ENCODE measurements around the gene HSBP1L1.

The HSBP1L1 gene

DNA sequence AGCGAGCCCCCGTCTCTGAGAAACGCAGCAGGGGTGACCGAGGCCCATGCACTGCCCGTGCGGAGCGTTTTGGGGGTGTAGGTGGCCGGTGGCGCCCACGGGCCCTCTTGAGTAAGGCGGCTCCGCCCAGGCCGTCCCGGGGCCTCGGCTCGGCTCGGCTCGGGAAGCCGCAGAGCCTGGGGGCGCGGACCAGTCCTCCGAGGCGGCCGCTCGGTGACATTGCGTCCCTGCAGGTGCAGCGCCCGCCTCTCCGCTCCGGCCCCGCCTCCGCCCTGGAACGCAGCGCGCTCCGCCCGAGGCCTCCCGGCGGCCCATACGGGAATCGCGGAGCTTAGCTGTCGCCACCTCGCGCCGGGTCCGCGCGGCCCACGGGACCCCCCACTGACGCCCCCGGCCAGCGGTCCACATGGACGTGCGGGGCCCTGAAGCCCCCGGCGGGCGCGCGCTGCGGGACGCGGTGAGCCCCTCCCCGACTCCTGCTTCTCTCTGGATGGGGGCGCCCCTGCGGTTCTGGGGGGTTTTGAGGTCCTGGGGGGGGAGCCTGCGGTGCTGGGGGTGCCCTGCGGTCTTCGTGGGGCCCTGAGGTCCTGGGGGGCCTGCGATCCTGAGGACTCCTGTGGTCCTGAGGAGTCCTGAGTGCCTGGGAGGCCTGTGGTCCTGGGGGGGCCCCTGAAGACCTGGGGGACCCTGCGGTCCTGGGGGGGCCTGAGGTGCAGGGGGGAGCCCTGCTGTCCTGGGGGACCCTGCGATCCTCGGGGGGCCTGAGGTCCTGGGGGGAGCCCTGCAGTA lies at the start of gene HSBP1L1:
TSS of gene HSBP1L1 (plus strand) at position 314 of the 789 bp plus-strand sequence. CDS start at position 407, 93 bp downstream.
- peak; percentile 19 for DNase-seq

- DNase-seq: no peak
These were observed 49.0 kb upstream of the HSBP1L1 start for GRCh38 chr18:79915161-79916127.

GRCh38 chr18:79916128-79916494 lies 48.3 kb upstream of the HSBP1L1 start:
- no peak for DNase-seq

- DNase-seq: no peak
These were observed 47.8 kb upstream of the HSBP1L1 start for GRCh38 chr18:79916546-79917168.

- DNase-seq: no peak
These were observed 47.1 kb upstream of the HSBP1L1 start for GRCh38 chr18:79917169-79917852.

DNA sequence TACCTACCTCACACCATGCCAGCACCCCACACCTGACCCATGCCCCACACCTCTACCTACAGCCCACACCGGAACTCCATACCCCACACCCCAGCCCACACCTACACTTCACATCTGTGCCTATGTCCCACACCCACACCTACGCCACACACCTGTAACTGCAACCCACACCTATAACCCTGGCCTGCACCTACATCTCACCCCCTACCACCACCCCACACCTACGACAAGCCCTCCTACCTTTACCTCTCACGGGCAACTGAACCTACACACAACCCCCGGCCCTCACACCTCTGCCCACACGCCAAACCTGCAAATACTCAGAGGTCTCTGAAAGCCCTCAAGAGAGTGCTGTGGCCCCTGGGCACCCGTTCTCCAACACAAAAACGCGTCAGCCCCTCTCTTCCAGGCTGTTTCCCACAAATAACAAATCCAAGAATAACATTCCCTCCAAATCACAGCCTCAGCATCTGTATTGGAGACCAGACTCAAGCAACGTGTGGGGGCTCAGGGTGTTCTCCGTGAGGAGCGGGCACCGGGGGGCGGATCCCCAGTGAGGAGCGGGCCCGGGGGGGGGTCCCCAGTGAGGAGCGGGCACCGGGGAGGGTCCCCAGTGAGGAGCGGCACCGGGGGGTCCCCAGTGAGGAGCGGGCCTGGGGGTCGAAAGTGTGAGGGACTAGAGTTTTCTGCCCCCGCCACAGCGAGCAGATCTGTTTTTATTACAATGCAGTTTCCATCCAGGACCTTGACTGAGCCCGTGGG lies 46.4 kb upstream of the HSBP1L1 start:
- DNase-seq: no peak

DNA sequence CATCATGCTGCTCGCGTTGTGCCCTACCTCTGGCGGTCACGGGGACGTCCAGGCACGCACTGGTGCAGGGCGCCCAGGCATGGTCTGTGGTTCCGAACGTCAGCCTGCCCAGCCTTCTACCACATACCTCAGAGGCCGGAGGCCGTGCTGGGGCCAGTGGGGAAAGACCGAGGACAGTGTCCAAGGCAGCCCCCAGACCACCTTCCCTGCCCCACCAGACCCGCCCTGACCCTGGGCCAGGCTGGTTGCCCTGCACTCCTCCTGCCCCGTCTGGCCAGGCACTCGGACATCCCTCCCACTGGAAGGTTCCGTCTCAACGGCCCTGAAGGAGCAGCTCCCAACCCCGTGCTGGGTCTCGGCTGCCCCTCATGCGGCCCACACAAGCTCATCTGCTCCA lies 45.8 kb upstream of the HSBP1L1 start:
- no peak for DNase-seq

GRCh38 chr18:79919089-79919488 lies 45.4 kb upstream of the HSBP1L1 start:
- no peak for DNase-seq

DNA sequence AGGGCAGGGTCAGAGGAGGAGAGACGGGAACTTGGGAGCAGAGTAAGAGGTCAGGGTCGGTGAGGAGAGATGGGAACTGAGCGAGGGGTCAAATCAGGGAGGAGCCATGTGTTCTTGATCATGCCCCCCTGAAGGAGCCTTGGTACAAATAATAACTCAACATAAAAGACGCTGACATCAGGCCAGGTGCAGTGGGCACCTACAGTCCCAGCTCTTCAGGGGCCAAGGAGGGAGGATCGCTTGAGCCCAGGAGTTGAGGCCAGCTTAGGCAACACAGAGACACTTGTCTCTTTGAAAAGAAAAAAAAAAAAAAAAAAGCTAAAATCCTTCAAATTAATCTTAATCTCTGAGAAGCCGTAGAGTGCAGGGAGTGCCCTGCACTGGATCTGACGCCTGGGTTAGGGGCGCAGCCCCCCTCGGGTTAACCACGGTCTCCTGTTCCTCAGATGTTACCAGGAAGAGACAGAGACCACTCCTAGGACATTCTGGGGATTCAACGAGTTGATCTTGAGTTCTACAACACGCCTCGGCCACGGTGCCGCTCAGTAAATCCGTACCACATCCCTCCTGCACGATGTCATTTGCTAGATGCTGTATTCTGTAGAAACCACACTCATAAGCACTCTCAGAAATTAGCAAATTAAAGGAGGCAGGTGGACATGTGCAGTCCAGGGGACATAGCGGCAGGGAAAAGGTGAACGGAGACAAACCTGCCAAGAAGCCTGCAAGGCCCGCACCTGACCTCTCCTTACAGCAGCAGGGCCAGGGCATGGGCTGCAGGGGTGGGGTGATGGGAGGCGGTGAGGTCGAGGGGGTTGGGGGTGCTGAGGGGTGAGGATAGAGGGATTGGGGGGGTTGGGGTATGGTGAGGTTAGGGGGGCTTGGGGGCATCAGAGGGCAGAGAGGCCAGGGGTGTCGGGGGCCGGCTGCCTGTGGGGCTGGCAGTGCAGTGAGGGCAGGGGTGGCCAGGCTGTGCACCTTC lies 42.2 kb upstream of the HSBP1L1 start:
- no peak for DNase-seq

DNA sequence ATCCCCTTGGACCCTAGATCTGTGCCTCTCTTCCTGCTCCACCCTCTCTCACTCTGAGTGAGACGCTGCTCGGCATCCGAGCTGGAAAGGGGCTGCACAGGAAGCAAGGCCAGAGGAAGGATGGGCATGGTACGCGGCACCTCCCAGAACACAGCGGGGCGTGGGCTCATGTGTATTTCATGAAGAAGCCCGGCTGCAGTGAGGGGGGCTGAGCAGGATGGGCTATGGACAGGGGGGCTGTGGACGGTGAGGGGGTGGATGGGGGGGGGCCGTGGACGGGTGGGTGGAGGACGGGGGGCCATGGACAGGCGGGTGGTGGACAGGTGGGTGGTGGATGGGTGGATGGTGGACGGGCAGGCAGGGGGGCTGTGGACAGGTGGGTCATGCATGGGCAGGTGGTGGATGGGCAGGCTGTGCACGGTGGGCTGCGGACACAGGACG lies 41.5 kb upstream of the HSBP1L1 start:
- DNase-seq: no peak

DNA sequence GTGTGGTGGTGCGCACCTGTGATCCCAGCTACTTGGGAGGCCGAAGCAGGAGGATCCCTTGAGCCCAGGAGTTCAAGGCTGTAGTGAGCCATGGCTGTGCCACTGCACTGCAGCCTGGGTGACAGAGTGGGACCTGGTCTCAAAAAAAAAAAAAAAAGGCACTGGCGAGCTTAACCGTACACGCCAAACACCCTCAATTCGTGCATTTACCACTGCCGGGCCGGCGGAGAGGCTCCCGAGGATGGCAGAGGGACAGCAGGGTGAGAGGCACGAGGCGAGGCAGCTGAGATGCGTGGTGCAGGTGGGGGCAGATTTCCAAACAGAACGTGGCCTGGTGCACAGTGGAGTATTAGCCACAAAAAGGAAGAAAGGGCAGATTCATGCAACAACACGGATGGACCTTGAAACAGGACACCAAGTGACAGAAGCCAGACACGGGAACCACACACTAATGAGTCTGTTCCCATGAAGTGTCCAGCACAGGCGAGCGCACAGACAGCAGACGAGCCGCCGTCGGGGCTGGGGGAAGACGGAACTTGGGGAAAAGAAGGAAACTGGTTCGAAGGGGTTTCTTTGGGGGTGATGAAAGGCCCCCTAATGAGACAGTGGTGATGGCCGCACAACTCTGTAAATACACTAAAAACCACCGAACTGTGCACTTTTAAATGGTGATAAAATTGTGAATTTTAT lies 40.4 kb upstream of the HSBP1L1 start:
- DNase-seq: no peak

- DNase-seq: no peak
These were observed 39.4 kb upstream of the HSBP1L1 start for GRCh38 chr18:79924814-79925731.

- no peak for DNase-seq
These were observed 38.1 kb upstream of the HSBP1L1 start for GRCh38 chr18:79926306-79926705.

DNA sequence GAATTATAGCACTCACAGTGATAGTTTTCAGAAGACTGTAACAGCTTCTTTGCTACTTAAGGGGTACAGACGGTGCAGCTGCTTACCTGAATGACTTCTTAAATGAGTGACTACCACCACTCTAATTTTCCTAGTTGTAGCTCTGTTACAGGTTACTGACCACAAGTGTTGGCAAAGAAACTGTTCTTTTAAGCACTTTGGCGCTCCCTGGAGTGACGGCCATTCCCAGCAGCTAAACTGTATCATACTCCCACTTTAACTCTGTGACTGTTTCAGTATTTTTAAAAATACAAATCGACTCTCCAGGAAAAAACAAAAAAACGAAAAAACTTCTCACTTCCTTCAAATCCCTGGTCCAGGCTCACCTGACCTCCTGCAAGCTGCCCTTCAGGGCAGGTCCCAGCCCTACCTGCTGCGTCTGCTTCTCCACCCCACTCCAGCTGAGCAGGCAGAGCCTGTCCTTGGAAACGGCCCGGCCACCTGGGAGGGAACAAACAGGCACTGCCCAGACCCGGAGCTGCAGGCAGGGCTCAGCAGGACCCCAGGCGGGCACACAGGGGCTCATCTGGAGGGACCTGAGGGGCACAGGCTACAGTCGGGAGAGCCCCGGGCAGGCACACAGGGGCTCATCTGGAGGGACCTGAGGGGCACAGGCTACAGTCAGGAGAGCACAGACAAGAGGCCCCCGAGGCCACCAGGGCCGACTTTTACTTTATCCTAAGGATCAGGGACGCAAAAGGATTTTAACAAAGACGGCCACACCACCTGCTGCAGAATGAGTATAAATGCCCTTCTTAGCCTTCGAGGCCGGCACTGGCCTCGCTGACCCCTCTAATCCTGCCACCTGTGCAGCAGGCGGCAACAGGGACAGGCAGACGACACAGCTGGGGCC lies 37.5 kb upstream of the HSBP1L1 start:
- DNase-seq: no peak

DNA sequence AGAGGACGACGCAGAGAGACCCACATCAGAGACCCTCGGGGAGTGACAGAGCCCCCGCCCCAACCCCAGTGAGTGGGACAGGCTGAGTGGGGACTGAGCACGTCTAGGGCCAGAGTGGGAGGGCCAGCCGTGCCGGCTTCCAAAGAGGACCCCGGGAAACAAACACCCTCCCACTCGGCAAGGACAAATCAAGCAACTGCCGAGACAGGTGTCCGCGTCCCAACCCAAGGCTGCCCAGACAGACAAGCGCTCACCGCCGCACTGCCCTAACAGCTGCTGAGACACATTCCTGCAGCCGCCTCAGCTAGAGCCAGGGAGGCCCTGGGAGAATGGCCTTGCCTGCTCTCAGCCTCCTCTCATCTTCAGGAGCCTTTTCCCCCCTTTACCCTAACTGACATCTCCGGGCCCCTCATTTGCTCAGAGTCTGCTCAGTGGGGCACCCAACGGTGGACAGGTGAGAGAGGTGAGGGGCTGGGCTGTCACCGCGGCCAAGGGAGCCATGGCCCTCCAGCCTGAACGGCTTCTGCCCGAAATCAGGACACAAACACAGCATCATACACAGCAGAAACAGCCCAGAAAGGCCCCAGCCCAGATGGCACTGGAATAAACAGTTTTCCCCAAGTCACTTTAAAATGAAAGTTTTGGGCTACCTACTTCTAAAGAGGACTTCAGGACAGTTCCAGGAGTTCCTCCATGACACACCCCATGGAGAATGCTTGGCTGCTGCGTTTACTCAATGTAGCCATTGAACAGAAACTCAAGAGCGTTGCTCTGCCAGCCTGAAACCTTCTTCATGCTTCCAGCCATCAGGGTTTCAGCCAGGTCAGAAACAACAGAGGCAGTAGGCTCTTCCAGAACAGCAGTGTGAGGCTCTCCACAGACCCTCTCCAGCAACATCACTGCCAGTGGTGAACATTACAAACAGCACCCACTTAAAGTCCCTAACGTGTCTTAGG lies 36.6 kb upstream of the HSBP1L1 start:
- no peak for DNase-seq

- no peak for DNase-seq
These were observed 35.9 kb upstream of the HSBP1L1 start for GRCh38 chr18:79928563-79928960.
